Activated naive CD4-positive, alpha-beta T cell treated with anti-CD3 and anti-CD28 coated beads for 36 hours (primary cell): ENCODE measurements around the gene HDAC11. TPM values are rescaled to one million over a fixed set of nuclear protein-coding genes. Genes with fewer than 3 reads are reported as not detected.

Experiments used
- CTCF ChIA-PET: fragments of 350-600 bp; sonication (Branson Sonifier 250); formaldehyde crosslinking; loops from one replicate; lab custom pipeline; 2021; ENCODE audit warnings: antibody characterized with exemption; lab: Charles Lee
- DNase-seq: peaks from one replicate; pipeline ENCODE4 v3.0.0-alpha.2; 2020
- H3K27ac Mint-ChIP-seq: one replicate; pipeline ENCODE4 v1.8.0; 2021; ENCODE audit warnings: mild to moderate bottlenecking, mixed read lengths
- H3K27me3 Mint-ChIP-seq: one replicate; pipeline ENCODE4 v1.8.0; 2021; ENCODE audit warnings: low read depth, mixed read lengths
- H3K36me3 Mint-ChIP-seq: one replicate; pipeline ENCODE4 v1.8.0; 2021; ENCODE audit warnings: low read depth, mixed read lengths
- H3K4me1 Mint-ChIP-seq: one replicate; pipeline ENCODE4 v1.8.0; 2021; ENCODE audit warnings: low read depth, mixed read lengths
- H3K4me3 Mint-ChIP-seq: one replicate; pipeline ENCODE4 v1.8.0; 2021; ENCODE audit warnings: mild to moderate bottlenecking, moderate library complexity, mixed read lengths
- H3K9me3 Mint-ChIP-seq: one replicate; pipeline ENCODE4 v1.8.0; 2021; ENCODE audit warnings: mixed read lengths
- intact Hi-C: fragments of 100-400 bp; cut with micrococcal nuclease; formaldehyde crosslinking; loops from one replicate; pipeline ENCODE4 v1.15.1; 2023
- total RNA-seq, 2 experiments: library from RNA; stranded (reverse); gene quantifications; one replicate each; pipeline ENCODE4 v1.2.3, GENCODE V29; 2021

HDAC11 gene
- total RNA-seq, 2 experiments from 2014 or later: 1.6 to 2.4 TPM

DNA sequence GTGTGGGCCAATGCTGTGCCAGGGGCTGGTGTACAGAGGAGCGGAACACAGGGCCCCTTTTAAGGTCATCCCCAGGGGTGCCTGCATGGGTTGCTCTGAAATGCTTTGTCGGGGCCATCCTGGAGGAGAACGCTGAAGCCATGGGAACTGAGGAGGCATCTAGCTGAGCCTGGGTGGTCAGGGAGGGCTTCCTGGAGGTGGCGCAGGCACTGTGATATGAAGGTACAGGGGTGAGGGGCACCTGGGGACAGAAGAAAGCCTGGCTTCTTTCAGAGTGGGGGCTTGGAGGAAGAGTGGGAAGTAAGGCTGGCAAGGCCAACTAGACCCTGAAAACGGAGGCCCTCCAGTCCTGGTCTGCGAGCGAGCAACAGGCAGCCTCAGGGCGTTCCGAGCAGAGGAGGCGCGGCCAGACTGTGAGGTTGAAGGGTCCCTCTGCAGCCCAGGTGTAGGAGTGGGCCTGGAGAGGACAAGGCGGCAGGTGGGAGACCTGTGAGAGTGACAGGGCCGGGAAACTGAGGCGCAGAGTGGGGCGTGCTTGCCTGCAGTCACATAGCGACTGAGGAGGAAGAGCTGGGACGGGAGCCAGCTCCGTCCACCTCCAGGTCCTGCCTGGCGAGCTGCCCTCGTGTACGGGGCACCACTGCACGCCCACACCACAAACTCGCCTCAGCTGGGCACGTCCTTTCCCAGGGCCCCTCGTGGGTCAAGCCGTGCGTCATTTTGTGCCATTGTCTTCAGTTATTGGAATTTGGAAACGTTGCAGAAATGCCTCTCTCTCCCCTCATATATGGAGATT, 72.9 kb downstream of the HDAC11 start:
- no peaks in the 10 kb centered on the region for H3K9me3 Mint-ChIP-seq
- CTCF ChIA-PET: no interaction called here
- no peak for DNase-seq
- no peaks in the 10 kb centered on the region for H3K36me3 Mint-ChIP-seq
- H3K4me1 Mint-ChIP-seq: peaks cover 9% of the 10 kb centered on the region
- intact Hi-C loops: no loop called here
- no peak overlapping the region for H3K4me3 Mint-ChIP-seq
- peaks cover 26% of the 10 kb centered on the region for H3K27me3 Mint-ChIP-seq
- H3K27ac Mint-ChIP-seq: no peak overlapping the region

DNA sequence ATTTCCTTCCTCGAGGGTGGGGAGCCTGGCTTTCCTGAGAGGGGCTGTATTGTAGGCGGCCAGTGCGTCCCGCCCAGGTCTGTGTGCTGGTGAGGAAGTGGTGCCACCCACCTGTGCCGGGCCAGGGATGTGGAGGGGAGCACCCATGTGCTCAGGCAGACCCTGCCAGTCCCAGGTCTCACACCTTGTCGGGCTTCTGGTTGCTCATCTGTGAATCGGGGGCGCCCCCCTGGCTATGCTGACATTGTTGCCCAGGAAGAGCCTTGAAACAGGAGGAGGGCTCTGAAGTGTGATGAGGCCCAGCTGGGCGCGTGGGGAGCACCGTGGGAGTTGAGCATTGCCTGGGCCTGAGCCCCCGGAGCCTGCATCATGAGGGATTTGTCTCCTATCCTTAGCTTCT, 73.6 kb downstream of the HDAC11 start:
- no peak overlapping the region for H3K4me3 Mint-ChIP-seq
- H3K27ac Mint-ChIP-seq: no peak overlapping the region
- no peak for DNase-seq
- no peaks in the 10 kb centered on the region for H3K36me3 Mint-ChIP-seq
- peaks cover 5% of the 10 kb centered on the region for H3K4me1 Mint-ChIP-seq
- intact Hi-C loops: no loop called here
- no peaks in the 10 kb centered on the region for H3K9me3 Mint-ChIP-seq
- CTCF ChIA-PET: no interaction called here
- peaks cover 20% of the 10 kb centered on the region for H3K27me3 Mint-ChIP-seq

GRCh38 chr3:13555753-13556152, 75.6 kb downstream of the HDAC11 start:
- DNase-seq: no peak
- H3K9me3 Mint-ChIP-seq: no peaks in the 10 kb centered on the region
- no peak overlapping the region for H3K27ac Mint-ChIP-seq
- H3K4me1 Mint-ChIP-seq: no peaks in the 10 kb centered on the region
- CTCF ChIA-PET: interaction anchor here (0.6 kb wide), 1 partner anchor 500 kb away, joined by 3 read pairs; no protein-coding TSS in a partner anchor
- H3K27me3 Mint-ChIP-seq: peaks cover 14% of the 10 kb centered on the region
- no peaks in the 10 kb centered on the region for H3K36me3 Mint-ChIP-seq
- H3K4me3 Mint-ChIP-seq: no peak overlapping the region
- intact Hi-C loops: no loop called here

Other genes starting within 250 kb of the HDAC11 start
- 100 to 1,000 TPM; 148 TPM for gene NUP210, start 60.0 kb upstream of the HDAC11 start, total RNA-seq
- gene FBLN2, start 68.8 kb downstream of the HDAC11 start, total RNA-seq: not detected